Liver (tissue), 9 donors: ENCODE data around the gene PARD6G. TPM values are rescaled to one million over a fixed set of nuclear protein-coding genes. Genes with fewer than 3 reads are reported as not detected.

Experiments
- DNase-seq: peaks from one replicate; pipeline ENCODE4 v3.0.0-alpha.2; 2017; ENCODE audit warnings: low spot score
- H3K27ac ChIP-seq, 2 donors: one replicate each; pipeline ENCODE4 v1.7.0; 2013; ENCODE audit warnings: inconsistent platforms in 2 of 2, low read length in 2 of 2, control low read depth in 1 of 2, low read depth in 1 of 2, mild to moderate bottlenecking in 1 of 2
- H3K27me3 ChIP-seq, 4 donors: one replicate each; pipeline versions ENCODE4 v1.6.1 to v1.7.0; 2013; ENCODE audit warnings: low read length in 3 of 4, inconsistent platforms in 1 of 4, mild to moderate bottlenecking in 1 of 4, moderate library complexity in 1 of 4; ENCODE audit not compliant: control insufficient read depth in 4 of 4, insufficient read depth in 4 of 4
- H3K36me3 ChIP-seq, 4 donors: one replicate each; pipeline versions ENCODE4 v1.6.1 to v1.7.0; 2013; ENCODE audit warnings: low read length in 3 of 4, mild to moderate bottlenecking in 3 of 4, low read depth in 1 of 4, moderate library complexity in 1 of 4; ENCODE audit not compliant: control insufficient read depth in 4 of 4, insufficient read depth in 3 of 4
- H3K4me1 ChIP-seq, 4 donors: one replicate each; pipeline versions ENCODE4 v1.6.1 to v1.7.0; 2013; ENCODE audit warnings: low read length in 3 of 4, mild to moderate bottlenecking in 3 of 4, moderate library complexity in 1 of 4; ENCODE audit not compliant: control insufficient read depth in 4 of 4, insufficient read depth in 4 of 4
- H3K4me3 ChIP-seq, 3 donors: one replicate each; pipeline versions ENCODE4 v1.6.1 to v1.7.0; 2013; ENCODE audit warnings: low read length in 3 of 3, control low read depth in 1 of 3, low read depth in 1 of 3, mild to moderate bottlenecking in 1 of 3
- H3K9ac ChIP-seq, 2 donors: one replicate each; pipeline ENCODE4 v1.7.0; 2013; ENCODE audit warnings: low read length in 2 of 2, mild to moderate bottlenecking in 2 of 2, moderate library complexity in 2 of 2, control low read depth in 1 of 2, low read depth in 1 of 2
- H3K9me3 ChIP-seq, 4 donors: one replicate each; pipeline versions ENCODE4 v1.6.1 to v1.7.0; 2013; ENCODE audit warnings: low read length in 3 of 4; ENCODE audit not compliant: control insufficient read depth in 4 of 4
- EGR1 ChIP-seq, 2 donors: IDR thresholded peaks; 2 replicates each; pipeline ENCODE4 v1.6.1; 2016 to 2018; ENCODE audit warnings: antibody characterized with exemption in 2 of 2, low read depth in 2 of 2
- FOXA1 ChIP-seq: IDR thresholded peaks from 2 replicates; pipeline ENCODE4 v1.6.1; 2016; ENCODE audit warnings: antibody characterized with exemption
- FOXA2 ChIP-seq: IDR thresholded peaks from 2 replicates; pipeline ENCODE4 v1.6.1; 2016; ENCODE audit warnings: antibody characterized with exemption
- GABPA ChIP-seq, 2 donors: IDR thresholded peaks in 1 of 2; conservative IDR thresholded peaks in 1 of 2; 2 replicates each; pipeline ENCODE4 v1.6.1; 2016; ENCODE audit warnings: antibody characterized with exemption in 2 of 2, mild to moderate bottlenecking in 1 of 2, moderate library complexity in 1 of 2
- HNF4A ChIP-seq, 2 donors: conservative IDR thresholded peaks; 2 replicates each; pipeline ENCODE4 v1.6.1; 2016; ENCODE audit warnings: antibody characterized with exemption in 2 of 2, mild to moderate bottlenecking in 2 of 2
- HNF4G ChIP-seq: IDR thresholded peaks from 2 replicates; pipeline ENCODE4 v1.6.1; 2016; ENCODE audit warnings: antibody characterized with exemption
- JUND ChIP-seq, 2 donors: IDR thresholded peaks; 2 replicates each; pipeline ENCODE4 v1.6.1; 2016; ENCODE audit warnings: antibody characterized with exemption in 2 of 2
- NR2F2 ChIP-seq: IDR thresholded peaks from 2 replicates; pipeline ENCODE4 v1.6.1; 2016; ENCODE audit warnings: antibody characterized with exemption
- RAD21 ChIP-seq, 2 donors: IDR thresholded peaks; 2 replicates each; pipeline ENCODE4 v1.6.1; 2016; ENCODE audit warnings: antibody characterized with exemption in 2 of 2, mild to moderate bottlenecking in 2 of 2
- RXRA ChIP-seq, 2 donors: IDR thresholded peaks; 2 replicates each; pipeline ENCODE4 v1.6.1; 2017 to 2018; ENCODE audit warnings: antibody characterized with exemption in 2 of 2, mild to moderate bottlenecking in 1 of 2
- SP1 ChIP-seq: IDR thresholded peaks from 2 replicates; pipeline ENCODE4 v1.6.1; 2018; ENCODE audit warnings: antibody characterized with exemption, mild to moderate bottlenecking
- YY1 ChIP-seq: IDR thresholded peaks from 2 replicates; pipeline ENCODE4 v1.6.1; 2016; ENCODE audit warnings: antibody characterized with exemption, mild to moderate bottlenecking
- WGBS: extraction: QIAGEN DNeasy Blood & Tissue Kit; methylation state at CpG from one replicate; pipeline ENCODE4 v1.1.7; 2013; 5-methylcytosine and 5-hydroxymethylcytosine counted together
- polyA plus RNA-seq, 2 donors: library from polyadenylated mRNA; stranded (reverse) in 1 of 2; unstranded in 1 of 2; fragments of 200-250 nt in 1 of 2; fragments of >200 nt in 1 of 2; fragmentation: Nextera tagmentation in 1 of 2; extraction: Ambion mirVana in 1 of 2; gene quantifications; one replicate each; pipeline versions ENCODE4 v1.2.1 to v1.2.3, GENCODE V29; 2013 to 2015
- total RNA-seq, 2 donors: library from RNA; depleted of rRNA; stranded (reverse); fragments of >200 nt; gene quantifications; one replicate each; pipeline ENCODE4 v1.2.3, GENCODE V29; 2014
- TF ChIP-seq, protein P1 (sequence below): fragments of 150-350 bp; IDR thresholded peaks from 2 replicates; pipeline ENCODE4 v1.5.1; 2017; ENCODE audit warnings: improper control_type of control experiment, low read depth, low read length; ENCODE audit not compliant: missing input control
- TF ChIP-seq, protein P2 (sequence below): IDR thresholded peaks from 2 replicates; pipeline ENCODE4 v1.6.1; 2016; ENCODE audit warnings: antibody characterized with exemption, mild to moderate bottlenecking
- donor health status: healthy.
- donor health status: healthy.
- donor health status: healthy.
- donor health status: healthy.
- donor health status: healthy.

Gene PARD6G
- total and polyA plus RNA-seq, 4 donors, result 0.96 to 2.4 (median 1.8) TPM

DNA sequence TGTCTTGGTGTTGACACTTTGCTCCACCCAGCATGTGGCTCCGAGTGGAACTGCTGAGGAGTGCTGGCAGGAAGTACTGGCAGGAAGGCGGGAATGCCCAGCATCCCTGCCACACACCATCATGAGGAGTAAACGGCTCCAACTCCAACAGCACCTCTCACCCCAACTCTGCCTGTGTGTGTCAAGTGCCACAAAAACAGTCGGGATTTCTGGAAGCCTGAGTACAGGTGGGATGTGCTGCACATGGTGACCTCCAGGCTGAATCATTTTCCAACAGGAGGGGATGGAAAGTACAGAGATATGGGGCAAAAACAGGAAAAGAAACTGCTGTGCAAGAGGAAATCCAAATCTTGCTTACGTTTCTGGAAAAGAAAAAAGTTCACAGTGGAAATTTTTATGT lies 53.6 kb downstream of the PARD6G start:
- Histone ChIP-seq H3K27me3 (no peaks in the 10 kb centered on the region), H3K36me3 (no peaks in the 10 kb centered on the region), H3K27ac (no peak overlapping the region), H3K9me3 (no peaks in the 10 kb centered on the region), H3K4me1 (no peaks in the 10 kb centered on the region), H3K9ac (no peak overlapping the region), H3K4me3 (no peak overlapping the region)
- DNase-seq, result no peak
- WGBS, result 70% methylated on average over 5 of the region's 5 CpGs
- TF ChIP-seq JUND (IDR thresholded peaks at IDR 0.05), result no peak
- TF ChIP-seq NR2F2, result peak; percentile 62

DNA sequence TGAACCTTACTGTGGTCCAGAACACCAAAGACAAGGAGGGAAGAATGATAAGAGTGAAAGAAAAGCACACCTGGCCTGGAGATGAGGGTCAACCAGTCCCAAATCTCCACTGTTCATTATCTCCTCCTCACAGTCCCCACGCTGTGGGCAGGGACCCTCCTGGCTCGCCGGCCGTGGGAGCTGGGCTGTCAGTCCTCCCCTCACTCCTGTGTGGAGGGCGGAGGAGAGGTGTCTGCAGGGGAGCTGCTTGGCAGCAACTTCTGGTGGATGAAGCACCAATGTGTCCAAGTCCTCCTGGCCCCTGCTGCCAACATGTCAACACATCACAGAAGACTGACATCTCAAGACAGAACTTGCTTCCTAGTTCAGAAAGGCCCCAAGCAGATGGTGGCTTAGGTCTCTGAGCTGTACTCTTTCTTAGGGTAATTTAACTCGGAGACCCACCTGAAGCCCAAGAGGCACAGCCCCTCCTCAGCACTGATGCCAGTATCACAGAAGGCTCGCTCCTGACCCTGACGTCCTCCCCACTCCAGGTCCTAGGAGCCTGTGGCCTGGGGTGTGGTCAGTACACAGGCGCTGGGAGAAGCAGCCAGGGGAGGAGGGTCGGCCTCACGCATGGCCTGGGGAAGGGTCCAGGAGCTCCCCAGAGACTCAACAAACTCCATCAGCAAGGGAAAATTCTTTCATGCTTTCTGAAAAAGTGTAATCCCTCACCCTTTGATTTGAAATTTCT lies 54.5 kb downstream of the PARD6G start:
- H3K27me3 ChIP-seq, result no peaks in the 10 kb centered on the region
- WGBS, result 94% methylated on average over 11 of the region's 11 CpGs
- H3K9me3 ChIP-seq, result no peaks in the 10 kb centered on the region
- no peaks in the 10 kb centered on the region for H3K4me1 ChIP-seq
- peak; percentile 20 for DNase-seq
- no peak for TF ChIP-seq SP1
- H3K36me3 ChIP-seq, result no peaks in the 10 kb centered on the region
- H3K9ac ChIP-seq, result no peak overlapping the region
- no peak overlapping the region for H3K4me3 ChIP-seq
- peak overlapping the region in 1 of 2 donors; percentile 24 for H3K27ac ChIP-seq

DNA sequence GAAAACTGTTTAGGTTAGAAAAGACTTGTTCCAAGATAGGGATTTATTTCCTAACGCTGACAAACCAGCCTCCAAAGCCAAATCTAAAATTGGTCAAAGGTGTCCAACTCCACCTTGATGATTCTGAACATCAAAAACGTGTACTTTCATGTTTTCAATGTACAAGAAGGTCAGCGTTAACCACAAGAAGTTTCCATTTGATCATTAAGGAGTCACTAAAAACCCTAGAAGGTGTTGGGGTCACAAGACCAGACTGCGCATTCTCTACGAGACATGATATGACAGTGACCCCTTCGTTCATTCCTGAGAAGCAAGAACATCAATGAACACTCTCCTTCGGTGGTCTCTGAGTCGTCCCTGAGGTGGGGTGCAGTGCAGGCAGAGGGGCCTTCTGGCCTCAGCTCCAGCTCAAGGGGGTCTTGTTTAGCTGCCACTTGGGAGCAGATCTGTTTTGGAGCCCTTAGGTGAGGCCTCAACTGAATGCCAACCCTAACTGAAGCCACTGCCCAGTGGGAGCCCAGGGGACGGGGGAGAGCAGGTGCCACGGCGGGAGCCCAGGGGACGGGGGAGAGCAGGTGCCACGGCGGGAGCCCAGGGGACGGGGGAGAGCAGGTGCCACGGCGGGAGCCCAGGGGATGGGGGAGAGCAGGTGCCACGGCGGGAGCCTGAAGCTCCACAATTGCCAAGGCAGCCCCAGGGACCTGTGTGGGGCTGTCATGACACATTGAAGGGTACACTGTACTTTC lies 55.2 kb downstream of the PARD6G start:
- DNase-seq, result peak; percentile 19
- no peaks in the 10 kb centered on the region for H3K4me1 ChIP-seq
- H3K9ac ChIP-seq, result no peak overlapping the region
- H3K9me3 ChIP-seq, result no peaks in the 10 kb centered on the region
- H3K27ac ChIP-seq, result no peak overlapping the region
- no peaks in the 10 kb centered on the region for H3K36me3 ChIP-seq
- H3K27me3 ChIP-seq, result no peaks in the 10 kb centered on the region
- WGBS, result 89% methylated on average over 19 of the region's 19 CpGs
- no peak overlapping the region for H3K4me3 ChIP-seq
- TF ChIP-seq GABPA (IDR thresholded peaks at IDR 0.05 in 1 of 2, conservative IDR thresholded peaks at IDR 0.05 in 1 of 2) (no peak), HNF4A (conservative IDR thresholded peaks at IDR 0.05) (no peak), JUND (IDR thresholded peaks at IDR 0.05) (no peak), YY1 (no peak), RAD21 (IDR thresholded peaks at IDR 0.05) (no peak), HNF4G (no peak), FOXA1 (no peak), EGR1 (IDR thresholded peaks at IDR 0.05; ENCODE audit: low read depth in 2 of 2) (no peak), FOXA2 (no peak), RXRA (IDR thresholded peaks at IDR 0.05) (no peak), SP1 (no peak)
- TF ChIP-seq, protein P1, sequence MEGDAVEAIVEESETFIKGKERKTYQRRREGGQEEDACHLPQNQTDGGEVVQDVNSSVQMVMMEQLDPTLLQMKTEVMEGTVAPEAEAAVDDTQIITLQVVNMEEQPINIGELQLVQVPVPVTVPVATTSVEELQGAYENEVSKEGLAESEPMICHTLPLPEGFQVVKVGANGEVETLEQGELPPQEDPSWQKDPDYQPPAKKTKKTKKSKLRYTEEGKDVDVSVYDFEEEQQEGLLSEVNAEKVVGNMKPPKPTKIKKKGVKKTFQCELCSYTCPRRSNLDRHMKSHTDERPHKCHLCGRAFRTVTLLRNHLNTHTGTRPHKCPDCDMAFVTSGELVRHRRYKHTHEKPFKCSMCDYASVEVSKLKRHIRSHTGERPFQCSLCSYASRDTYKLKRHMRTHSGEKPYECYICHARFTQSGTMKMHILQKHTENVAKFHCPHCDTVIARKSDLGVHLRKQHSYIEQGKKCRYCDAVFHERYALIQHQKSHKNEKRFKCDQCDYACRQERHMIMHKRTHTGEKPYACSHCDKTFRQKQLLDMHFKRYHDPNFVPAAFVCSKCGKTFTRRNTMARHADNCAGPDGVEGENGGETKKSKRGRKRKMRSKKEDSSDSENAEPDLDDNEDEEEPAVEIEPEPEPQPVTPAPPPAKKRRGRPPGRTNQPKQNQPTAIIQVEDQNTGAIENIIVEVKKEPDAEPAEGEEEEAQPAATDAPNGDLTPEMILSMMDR, result no peak
- TF ChIP-seq, protein P2, sequence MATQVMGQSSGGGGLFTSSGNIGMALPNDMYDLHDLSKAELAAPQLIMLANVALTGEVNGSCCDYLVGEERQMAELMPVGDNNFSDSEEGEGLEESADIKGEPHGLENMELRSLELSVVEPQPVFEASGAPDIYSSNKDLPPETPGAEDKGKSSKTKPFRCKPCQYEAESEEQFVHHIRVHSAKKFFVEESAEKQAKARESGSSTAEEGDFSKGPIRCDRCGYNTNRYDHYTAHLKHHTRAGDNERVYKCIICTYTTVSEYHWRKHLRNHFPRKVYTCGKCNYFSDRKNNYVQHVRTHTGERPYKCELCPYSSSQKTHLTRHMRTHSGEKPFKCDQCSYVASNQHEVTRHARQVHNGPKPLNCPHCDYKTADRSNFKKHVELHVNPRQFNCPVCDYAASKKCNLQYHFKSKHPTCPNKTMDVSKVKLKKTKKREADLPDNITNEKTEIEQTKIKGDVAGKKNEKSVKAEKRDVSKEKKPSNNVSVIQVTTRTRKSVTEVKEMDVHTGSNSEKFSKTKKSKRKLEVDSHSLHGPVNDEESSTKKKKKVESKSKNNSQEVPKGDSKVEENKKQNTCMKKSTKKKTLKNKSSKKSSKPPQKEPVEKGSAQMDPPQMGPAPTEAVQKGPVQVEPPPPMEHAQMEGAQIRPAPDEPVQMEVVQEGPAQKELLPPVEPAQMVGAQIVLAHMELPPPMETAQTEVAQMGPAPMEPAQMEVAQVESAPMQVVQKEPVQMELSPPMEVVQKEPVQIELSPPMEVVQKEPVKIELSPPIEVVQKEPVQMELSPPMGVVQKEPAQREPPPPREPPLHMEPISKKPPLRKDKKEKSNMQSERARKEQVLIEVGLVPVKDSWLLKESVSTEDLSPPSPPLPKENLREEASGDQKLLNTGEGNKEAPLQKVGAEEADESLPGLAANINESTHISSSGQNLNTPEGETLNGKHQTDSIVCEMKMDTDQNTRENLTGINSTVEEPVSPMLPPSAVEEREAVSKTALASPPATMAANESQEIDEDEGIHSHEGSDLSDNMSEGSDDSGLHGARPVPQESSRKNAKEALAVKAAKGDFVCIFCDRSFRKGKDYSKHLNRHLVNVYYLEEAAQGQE, result no peak
